H1 (cell line): ENCODE results near the gene ARPC2. TPM values are rescaled to one million over a fixed set of nuclear protein-coding genes. Genes with fewer than 3 reads are reported as not detected.

ENCODE experiments used
- CTCF ChIA-PET: fragments of 300-600 bp; sonication (Branson Sonifier 250); formaldehyde crosslinking; loops from one replicate; lab custom pipeline; 2021; ENCODE audit not compliant: partially characterized antibody; lab: Charles Lee
- POLR2A ChIA-PET: fragments of 300-600 bp; sonication (Branson Sonifier 250); formaldehyde crosslinking; loops from one replicate; lab custom pipeline; 2021; ENCODE audit warnings: inconsistent platforms; ENCODE audit not compliant: partially characterized antibody; lab: Charles Lee
- DNase-seq, 2 experiments: peaks; one replicate each; pipeline versions ENCODE4 v3.0.0 to v3.0.0-alpha.2; 2010 to 2022; ENCODE audit warnings: low spot score in 2 of 2, low read depth in 1 of 2, mixed read lengths in 1 of 2
- FAIRE-seq: peaks from 2 replicates; lab custom pipeline; 2011; peaks lifted over from hg19 to GRCh38; lab: Jason Lieb, UNC
- H2AFZ ChIP-seq: 2 replicates; pipeline ENCODE4 v1.8.1; 2012; ENCODE audit warnings: low read length, inconsistent platforms
- H2AK5ac ChIP-seq: 2 replicates; pipeline ENCODE4 v1.6.1; 2013; ENCODE audit warnings: low read depth, low read length
- H2BK120ac ChIP-seq: replicated peaks from 2 replicates; pipeline ENCODE3; 2013; ENCODE audit warnings: low read depth, low read length, inconsistent platforms
- H2BK12ac ChIP-seq: 2 replicates; pipeline ENCODE4 v1.6.1; 2013; ENCODE audit warnings: low read depth, low read length
- H2BK15ac ChIP-seq: 2 replicates; pipeline ENCODE4 v1.6.1; 2013; ENCODE audit warnings: low read length
- H2BK20ac ChIP-seq: 2 replicates; pipeline ENCODE4 v1.6.1; 2013; ENCODE audit warnings: low read length
- H2BK5ac ChIP-seq: 2 replicates; pipeline ENCODE4 v1.6.1; 2013; ENCODE audit warnings: low read depth, low read length
- H3K14ac ChIP-seq: 2 replicates; pipeline ENCODE4 v1.6.1; 2013; ENCODE audit warnings: inconsistent platforms; ENCODE audit not compliant: insufficient read length
- H3K18ac ChIP-seq: 2 replicates; pipeline ENCODE4 v1.6.1; 2013; ENCODE audit warnings: low read length; ENCODE audit errors: extremely low read depth
- H3K23ac ChIP-seq: 2 replicates; pipeline ENCODE4 v1.6.1; 2013; ENCODE audit warnings: inconsistent platforms; ENCODE audit not compliant: insufficient read length
- H3K23me2 ChIP-seq: 2 replicates; pipeline ENCODE4 v1.6.1; 2013; ENCODE audit warnings: low read depth, low read length
- H3K27ac ChIP-seq: 2 replicates; pipeline ENCODE4 v1.6.1; 2011; ENCODE audit warnings: low read depth, low read length, inconsistent platforms
- H3K27me3 ChIP-seq, 4 experiments: replicated peaks in 1 of 4; 1 replicate in 1 of 4; 2 replicates in 3 of 4; pipeline versions ENCODE4 v1.6.1 to v1.8.1; 2011 to 2013; ENCODE audit warnings: low read length in 3 of 4, mild to moderate bottlenecking in 3 of 4, inconsistent platforms in 2 of 4, mixed read lengths in 2 of 4, moderate library complexity in 1 of 4; ENCODE audit not compliant: control insufficient read depth in 3 of 4, insufficient read depth in 3 of 4; ENCODE audit errors: extremely low read depth in 1 of 4
- H3K36me3 ChIP-seq, 4 experiments: 2 replicates each; pipeline versions ENCODE4 v1.6.1 to v1.8.1; 2011 to 2013; ENCODE audit warnings: mild to moderate bottlenecking in 4 of 4, low read length in 3 of 4, moderate library complexity in 2 of 4, control low read depth in 1 of 4, inconsistent platforms in 1 of 4; ENCODE audit not compliant: insufficient read depth in 4 of 4, control insufficient read depth in 2 of 4
- H3K4ac ChIP-seq: replicated peaks from 2 replicates; pipeline ENCODE3; 2013; ENCODE audit warnings: low read length, low read depth, mixed read lengths, inconsistent platforms; ENCODE audit not compliant: insufficient read length
- H3K4me1 ChIP-seq, 4 experiments: replicated peaks in 1 of 4; 1 replicate in 1 of 4; 2 replicates in 3 of 4; pipeline versions ENCODE4 v1.6.1 to v1.8.1; 2011 to 2013; ENCODE audit warnings: low read length in 3 of 4, inconsistent platforms in 2 of 4, mixed read lengths in 1 of 4; ENCODE audit not compliant: insufficient read depth in 4 of 4, control insufficient read depth in 3 of 4
- H3K4me2 ChIP-seq, 2 experiments: 2 replicates each; pipeline versions ENCODE4 v1.6.1 to v1.8.1; 2011 to 2013; ENCODE audit warnings: low read depth in 2 of 2, low read length in 2 of 2, control low read depth in 1 of 2, inconsistent platforms in 1 of 2, mild to moderate bottlenecking in 1 of 2; ENCODE audit not compliant: insufficient read depth in 1 of 2
- H3K4me3 ChIP-seq, 4 experiments: fragments of 200-600, 300-600 bp in 1 of 4; sonication (generic), shearing (Covaris generic), sonication (Bioruptor Twin) in 1 of 4; 2 replicates each; pipeline versions ENCODE4 v1.5.1 to v1.8.1; 2011 to 2016; ENCODE audit warnings: low read length in 4 of 4, low read depth in 3 of 4, control low read depth in 2 of 4, inconsistent platforms in 2 of 4, mild to moderate bottlenecking in 2 of 4, mixed read lengths in 1 of 4, moderate library complexity in 1 of 4; ENCODE audit not compliant: insufficient read depth in 2 of 4; ENCODE audit errors: extremely low read depth in 1 of 4
- H3K56ac ChIP-seq: replicated peaks from 2 replicates; pipeline ENCODE3; 2013; ENCODE audit warnings: low read depth, mild to moderate bottlenecking, mixed read lengths, low read length, inconsistent platforms; ENCODE audit not compliant: insufficient read length
- H3K79me1 ChIP-seq: 2 replicates; pipeline ENCODE4 v1.6.1; 2013; ENCODE audit warnings: low read depth, low read length, control low read depth
- H3K79me2 ChIP-seq, 2 experiments: 2 replicates each; pipeline versions ENCODE4 v1.6.1 to v1.8.1; 2012 to 2013; ENCODE audit warnings: low read length in 2 of 2, mild to moderate bottlenecking in 2 of 2, inconsistent platforms in 1 of 2; ENCODE audit not compliant: insufficient read depth in 2 of 2, control insufficient read depth in 1 of 2
- H3K9ac ChIP-seq, 4 experiments: replicated peaks in 1 of 4; 1 replicate in 1 of 4; 2 replicates in 3 of 4; pipeline versions ENCODE4 v1.6.1 to v1.8.1; 2011 to 2013; ENCODE audit warnings: low read depth in 3 of 4, low read length in 3 of 4, control low read depth in 2 of 4, mild to moderate bottlenecking in 2 of 4, moderate library complexity in 2 of 4, inconsistent platforms in 1 of 4; ENCODE audit errors: extremely low read depth in 1 of 4
- H3K9me3 ChIP-seq, 2 experiments: 2 replicates each; pipeline versions ENCODE4 v1.6.1 to v1.8.1; 2012 to 2013; ENCODE audit warnings: mild to moderate bottlenecking in 2 of 2, moderate library complexity in 2 of 2, control low read depth in 1 of 2, inconsistent platforms in 1 of 2, low read depth in 1 of 2, low read length in 1 of 2, mixed read lengths in 1 of 2; ENCODE audit not compliant: insufficient read depth in 2 of 2
- H4K20me1 ChIP-seq, 2 experiments: replicated peaks in 1 of 2; 2 replicates each; pipeline versions ENCODE3 to v1.8.1; 2011 to 2013; ENCODE audit warnings: inconsistent platforms in 2 of 2, low read length in 2 of 2, mild to moderate bottlenecking in 1 of 2; ENCODE audit not compliant: insufficient read depth in 2 of 2, control insufficient read depth in 1 of 2
- H4K5ac ChIP-seq: 2 replicates; pipeline ENCODE4 v1.6.1; 2013; ENCODE audit warnings: low read length, low read depth, mixed read lengths, inconsistent platforms; ENCODE audit not compliant: insufficient read length
- H4K8ac ChIP-seq: 2 replicates; pipeline ENCODE4 v1.8.0; 2013; ENCODE audit warnings: mild to moderate bottlenecking, moderate library complexity, low read length, inconsistent platforms; ENCODE audit not compliant: insufficient read depth; ENCODE audit errors: extremely low read depth
- H4K91ac ChIP-seq: replicated peaks from 2 replicates; pipeline ENCODE3; 2013; ENCODE audit warnings: low read length, mixed read lengths, inconsistent platforms; ENCODE audit not compliant: insufficient read length
- CTCF ChIP-seq, 3 experiments: IDR thresholded peaks; 1 replicate in 2 of 3; 2 replicates in 1 of 3; pipeline versions ENCODE4 v1.5.1 to v1.6.1; 2011; ENCODE audit warnings: low read length in 3 of 3, mild to moderate bottlenecking in 3 of 3, inconsistent platforms in 2 of 3, low read depth in 1 of 3, moderate library complexity in 1 of 3; ENCODE audit not compliant: insufficient read depth in 1 of 3; ENCODE audit errors: control extremely low read depth in 1 of 3
- RAD21 ChIP-seq, 2 experiments: IDR thresholded peaks in 1 of 2; conservative IDR thresholded peaks in 1 of 2; 2 replicates each; pipeline ENCODE4 v1.6.1; 2011; ENCODE audit warnings: low read depth in 2 of 2, low read length in 2 of 2, improper control_type of control experiment in 1 of 2, inconsistent platforms in 1 of 2, mild to moderate bottlenecking in 1 of 2, moderate library complexity in 1 of 2
- SAP30 ChIP-seq: fragments of 300-600 bp; sonication (generic); IDR thresholded peaks from 2 replicates; pipeline ENCODE4 v1.7.1; 2012; ENCODE audit warnings: low read length, moderate library complexity, mild to moderate bottlenecking, inconsistent platforms; ENCODE audit not compliant: insufficient read depth, insufficient replicate concordance
- SP1 ChIP-seq: IDR thresholded peaks from 2 replicates; pipeline ENCODE4 v1.6.1; 2011; ENCODE audit warnings: low read depth, low read length
- SRF ChIP-seq: IDR thresholded peaks from 2 replicates; pipeline ENCODE4 v1.6.1; 2011; ENCODE audit warnings: mild to moderate bottlenecking, low read depth, low read length, moderate library complexity
- WGBS, 2 experiments: shearing (Covaris generic) in 1 of 2; methylation state at CpG; one replicate each; pipeline versions ENCODE4 v1.1.6 to v1.1.7; 2013 to 2015; ENCODE audit warnings: low lambda C conversion rate in 2 of 2, mixed read lengths in 2 of 2, inconsistent platforms in 1 of 2, low coverage in 1 of 2, missing lambda C conversion rate in 1 of 2; ENCODE audit not compliant: insufficient replicate concordance in 2 of 2, insufficient coverage in 1 of 2, insufficient read length in 1 of 2; ENCODE audit errors: extremely low coverage in 1 of 2, missing lambda C conversion rate in 1 of 2; 5-methylcytosine and 5-hydroxymethylcytosine counted together
- polyA plus RNA-seq, 7 experiments: library from polyadenylated mRNA; depleted of rRNA in 3 of 7; stranded (reverse) in 5 of 7; unstranded in 2 of 7; fragments of >200 nt in 5 of 7; fragments of 200-250 nt in 2 of 7; gene quantifications; 1 replicate in 5 of 7; 2 replicates in 1 of 7; 4 replicates in 1 of 7; pipeline versions ENCODE4 v1.2.1 to v1.2.3, GENCODE V29; 2011 to 2013; ENCODE audit warnings: missing spikeins in 2 of 7, mixed read lengths in 2 of 7
- total RNA-seq: library from RNA; stranded (reverse); fragmentation: NEBNext Ultra II Directional; extraction: Animal tissue kit (Norgen Biotek cat#: 25700); gene quantifications from 2 replicates; pipeline ENCODE4 v1.2.1, GENCODE V29; 2021

Gene ARPC2
- total and polyA plus RNA-seq, 2 of the 8 experiments (the other 6 are each of a cell fraction or from before 2014, with no cell fraction given), result 174 to 195 TPM

- no peaks in the 10 kb centered on the region for H3K23me2 ChIP-seq
- no peaks in the 10 kb centered on the region for H3K79me1 ChIP-seq
- H2BK20ac ChIP-seq, result no peak overlapping the region
- H3K9ac ChIP-seq, result no peak overlapping the region
- H4K20me1 ChIP-seq, result no peaks in the 10 kb centered on the region
- H2BK12ac ChIP-seq, result no peak overlapping the region
- H3K56ac ChIP-seq, result no peak overlapping the region
- no peak overlapping the region for H3K4ac ChIP-seq
- H3K36me3 ChIP-seq, result no peaks in the 10 kb centered on the region
- H3K4me1 ChIP-seq, result peaks cover 0 to 4% (median 0%) of the 10 kb centered on the region in 4 experiments; a peak in 1 of 7 replicates
- H3K27ac ChIP-seq, result no peak overlapping the region
- H3K27me3 ChIP-seq, result no peaks in the 10 kb centered on the region
- DNase-seq, result peak; percentile 34 to 78
- H4K5ac ChIP-seq, result no peak overlapping the region
- H2AK5ac ChIP-seq, result no peak overlapping the region
- no peak overlapping the region for H3K4me3 ChIP-seq
- H3K18ac ChIP-seq, result no peak overlapping the region
- no peaks in the 10 kb centered on the region for H3K79me2 ChIP-seq
- POLR2A ChIA-PET, result no interaction called here
- H2BK120ac ChIP-seq, result no peak overlapping the region
- peak overlapping the region; percentile 58 for H4K91ac ChIP-seq
- H3K23ac ChIP-seq, result no peak overlapping the region
- H3K4me2 ChIP-seq, result no peak overlapping the region
- H3K9me3 ChIP-seq, result no peaks in the 10 kb centered on the region
- no peak overlapping the region for H2BK5ac ChIP-seq
- CTCF ChIA-PET, result interaction anchor here (1.1 to 2.4 kb wide), 4 partner anchors 19 to 47 kb away, joined by 4 to 8 read pairs (median 4); no protein-coding TSS in a partner anchor
- H2AFZ ChIP-seq, result peak overlapping the region; percentile 100
- TF ChIP-seq RAD21 (IDR thresholded peaks at IDR 0.05 in 1 of 2, conservative IDR thresholded peaks at IDR 0.05 in 1 of 2; ENCODE audit: low read depth in 2 of 2, low read length in 2 of 2), result peak; percentile 72 to 81
- peak; percentile 73 to 87 (median 74) for TF ChIP-seq CTCF (IDR thresholded peaks at IDR 0.05; ENCODE audit: control extremely low read depth in 1 of 3, insufficient read depth in 1 of 3, low read depth in 1 of 3, low read length in 3 of 3)
- TF ChIP-seq SAP30, result no peak
- TF ChIP-seq SRF, result no peak
- TF ChIP-seq SP1, result no peak
- WGBS, 2 experiments, result 57% methylated on average over 8 of the region's 8 CpGs; no CpG with 5 or more reads in 1 of the 2 experiments
- H3K14ac ChIP-seq, result no peak overlapping the region
- FAIRE-seq, result peak; percentile 87
- no peak overlapping the region for H2BK15ac ChIP-seq
- H4K8ac ChIP-seq, result no peak overlapping the region
These were observed 30.6 kb upstream of the ARPC2 start for GRCh38 chr2:218186355-218186766.
